Right lobe of liver (tissue), 6 donors: ENCODE data around the gene KCNK17. TPM values are rescaled to one million over a fixed set of nuclear protein-coding genes. Genes with fewer than 3 reads are reported as not detected.

ENCODE experiments used
- ATAC-seq, 4 donors: fragments of 200-7000 bp; cut with Tn5 transposase; one replicate each; pipeline ENCODE4 v1.9.1; 2020; ENCODE audit warnings: mild to moderate bottlenecking in 4 of 4, moderate library complexity in 4 of 4
- DNase-seq, 3 donors: peaks; one replicate each; pipeline ENCODE4 v3.0.0-alpha.2; 2020
- H3K27ac ChIP-seq, 3 donors: fragments of 200-600 bp; one replicate each; pipeline ENCODE4 v1.8.0; 2022
- H3K27me3 ChIP-seq, 2 donors: fragments of 200-600 bp; one replicate each; pipeline ENCODE4 v1.8.0; 2022
- H3K36me3 ChIP-seq, 4 donors: fragments of 200-600 bp; sonication (generic) in 1 of 4; one replicate each; pipeline versions ENCODE4 v1.5.1 to v1.8.0; 2017 to 2022; ENCODE audit warnings: control low read depth in 1 of 4
- H3K4me1 ChIP-seq, 4 donors: fragments of 200-600 bp; sonication (generic) in 1 of 4; one replicate each; pipeline versions ENCODE4 v1.5.1 to v1.8.0; 2017 to 2022; ENCODE audit warnings: control low read depth in 1 of 4
- H3K4me3 ChIP-seq, 3 donors: fragments of 200-600 bp; one replicate each; pipeline ENCODE4 v1.8.0; 2022
- H3K9me3 ChIP-seq, 4 donors: fragments of 200-600 bp; sonication (generic) in 1 of 4; one replicate each; pipeline versions ENCODE4 v1.5.1 to v1.8.0; 2017 to 2022; ENCODE audit warnings: control low read depth in 1 of 4
- CTCF ChIP-seq, 4 donors: fragments of 200-600 bp in 3 of 4; fragments of 450-650 bp in 1 of 4; IDR thresholded peaks; one replicate each; pipeline versions ENCODE4 v1.5.1 to v1.8.0; 2016 to 2022; ENCODE audit warnings: antibody characterized with exemption in 4 of 4, mild to moderate bottlenecking in 2 of 4
- POLR2A ChIP-seq: fragments of 450-650 bp; IDR thresholded peaks from one replicate; pipeline ENCODE4 v1.6.1; 2017; ENCODE audit warnings: antibody characterized with exemption, mild to moderate bottlenecking
- WGBS: methylation state at CpG from one replicate; pipeline ENCODE4 v1.1.6; 2018; ENCODE audit warnings: low coverage, low lambda C conversion rate; ENCODE audit not compliant: insufficient coverage; ENCODE audit errors: missing lambda C conversion rate; 5-methylcytosine and 5-hydroxymethylcytosine counted together
- intact Hi-C, 2 donors: fragments of 100-400 bp; cut with DNase I; formaldehyde crosslinking; loops; one replicate each; pipeline versions ENCODE4 v1.11.2 to v1.14.1; 2022
- total RNA-seq, 6 experiments: library from RNA; depleted of rRNA in 2 of 6; stranded (reverse); fragments of >200 nt in 2 of 6; fragmentation: NEBNext Ultra II Directional in 3 of 6; extraction: Animal tissue kit (Norgen Biotek cat#: 25700) in 3 of 6; gene quantifications; one replicate each; pipeline versions ENCODE4 v1.1.0 to v1.2.4, GENCODE V29; 2016 to 2023
- donor health status: DM: no; HTN: yes; CAD: no.
- donor health status: DM: no; HTN: no; CAD: no.
- donor health status: DM: no; HTN: no; CAD: no.
- donor health status: DM: no; HTN: yes; CAD: no.
- donor health status: DM: no; HTN: yes; CAD: no.

Gene KCNK17
- total RNA-seq, 6 experiments from 2014 or later = 0.31 to 0.77 (median 0.39) TPM; not detected in 1

DNA sequence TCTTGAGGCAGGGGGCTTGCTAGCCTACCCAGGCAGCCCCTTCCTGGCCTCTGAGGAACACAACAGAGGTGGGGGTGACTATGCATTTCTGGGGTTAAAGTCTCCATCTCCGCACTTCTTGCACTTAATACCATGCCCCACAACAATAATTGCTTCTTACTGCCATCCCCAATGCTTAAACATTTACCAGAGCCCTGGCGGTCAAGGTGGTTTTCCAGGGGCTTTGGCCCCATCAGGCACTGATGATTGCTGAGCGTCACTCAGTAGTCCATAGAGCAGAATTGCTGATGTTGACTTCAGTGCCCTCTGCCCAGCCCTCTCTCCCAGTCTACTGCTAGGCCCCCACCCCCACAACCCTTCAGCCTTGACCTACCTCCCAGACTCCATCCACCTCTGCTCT, 52.5 kb downstream of the KCNK17 start:
- intact Hi-C loops = no loop called here
- DNase-seq (no peak), ATAC-seq (no peak)
- H3K9me3 ChIP-seq = no peaks in the 10 kb centered on the region
- no peak overlapping the region for H3K4me3 ChIP-seq
- no peaks in the 10 kb centered on the region for H3K36me3 ChIP-seq
- TF ChIP-seq CTCF (IDR thresholded peaks at IDR 0.05) (no peak), POLR2A (no peak)
- no peak overlapping the region for H3K27ac ChIP-seq
- peaks cover 0 to 10% (median 3%) of the 10 kb centered on the region in 4 donors for H3K4me1 ChIP-seq
- 73% methylated on average over 3 of the region's 3 CpGs for WGBS
- H3K27me3 ChIP-seq = no peaks in the 10 kb centered on the region

GRCh38 chr6:39260953-39261352, 53.3 kb downstream of the KCNK17 start:
- Histone ChIP-seq H3K27ac (no peak overlapping the region), H3K36me3 (no peaks in the 10 kb centered on the region), H3K4me1 (peaks cover 0 to 10% (median 3%) of the 10 kb centered on the region in 4 donors), H3K4me3 (no peak overlapping the region), H3K27me3 (no peaks in the 10 kb centered on the region), H3K9me3 (no peaks in the 10 kb centered on the region)
- intact Hi-C loops = no loop called here
- TF ChIP-seq POLR2A = no peak
- TF ChIP-seq CTCF (IDR thresholded peaks at IDR 0.05) = no peak
- DNase-seq = peak in 1 of 3 donors; percentile 56
- 42% methylated on average over 2 of the region's 2 CpGs for WGBS
- peak in 1 of 4 donors; percentile 20 for ATAC-seq

DNA sequence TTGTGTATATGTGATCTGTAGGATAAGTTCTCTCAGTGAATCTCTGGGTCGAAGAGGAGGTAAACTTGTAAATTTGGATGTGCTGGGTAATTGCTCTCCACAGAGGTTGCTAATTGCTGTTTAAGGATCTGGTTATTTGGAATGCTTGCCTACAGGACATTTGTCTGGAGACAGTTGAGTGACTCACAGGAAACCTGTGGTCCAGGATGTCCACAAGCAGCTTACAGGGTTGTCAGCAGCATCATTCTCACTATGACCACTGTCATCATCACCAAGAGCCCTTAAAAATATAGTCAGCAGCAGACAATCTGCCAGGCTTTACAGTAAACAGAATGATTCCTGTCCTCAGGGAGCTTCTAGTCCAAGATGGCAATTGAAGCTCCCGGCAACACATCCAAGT, 53.8 kb downstream of the KCNK17 start:
- 100% methylated on average over 1 of the region's 2 CpGs for WGBS
- no peaks in the 10 kb centered on the region for H3K9me3 ChIP-seq
- ATAC-seq (no peak), DNase-seq (no peak)
- no peak overlapping the region for H3K4me3 ChIP-seq
- H3K27ac ChIP-seq = no peak overlapping the region
- H3K36me3 ChIP-seq = no peaks in the 10 kb centered on the region
- H3K27me3 ChIP-seq = no peaks in the 10 kb centered on the region
- TF ChIP-seq CTCF (IDR thresholded peaks at IDR 0.05) = no peak
- no peak for TF ChIP-seq POLR2A
- intact Hi-C loops = no loop called here
- peaks cover 0 to 10% (median 3%) of the 10 kb centered on the region in 4 donors for H3K4me1 ChIP-seq

DNA sequence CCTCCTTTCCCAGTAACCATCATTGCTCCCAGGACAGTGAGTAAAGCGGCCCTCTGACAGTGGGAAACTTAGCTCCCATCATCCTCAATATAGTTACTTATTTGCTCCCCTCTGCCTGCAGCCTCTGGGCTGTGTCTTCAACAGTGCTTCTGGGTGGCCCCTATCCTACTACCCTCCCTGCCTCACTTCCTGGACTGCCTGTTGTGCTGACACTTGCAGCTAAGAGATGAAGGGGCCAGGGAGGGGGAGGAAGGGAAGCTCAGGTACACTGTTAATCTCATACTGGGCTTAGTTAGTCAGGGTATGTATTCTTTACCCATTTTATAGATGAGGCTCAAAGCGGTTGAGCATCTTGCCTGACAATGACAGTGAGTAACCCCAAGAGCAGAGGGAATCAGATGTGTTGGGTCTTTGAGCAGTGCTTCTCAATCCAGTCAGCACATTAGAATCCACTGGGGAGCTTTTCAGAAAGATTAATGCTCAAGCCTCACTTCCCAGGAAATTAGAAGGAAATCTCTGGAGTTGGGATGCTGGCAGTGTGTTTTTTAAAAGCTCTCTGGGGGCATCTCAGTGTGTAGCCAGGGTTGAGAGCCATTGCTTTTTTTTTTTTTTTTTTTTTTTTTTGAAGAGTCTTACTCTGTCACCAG, 57.8 kb downstream of the KCNK17 start:
- Histone ChIP-seq H3K4me3 (no peak overlapping the region), H3K9me3 (no peaks in the 10 kb centered on the region), H3K27ac (no peak overlapping the region), H3K27me3 (no peaks in the 10 kb centered on the region), H3K36me3 (no peaks in the 10 kb centered on the region), H3K4me1 (no peaks in the 10 kb centered on the region)
- no peak for ATAC-seq
- TF ChIP-seq CTCF (IDR thresholded peaks at IDR 0.05) (no peak), POLR2A (no peak)
- no peak for DNase-seq
- WGBS = 100% methylated on average over 1 of the region's 2 CpGs
- intact Hi-C loops = no loop called here
